ENCODE measurements around the gene PLEKHG4B. TPM values are rescaled to one million over a fixed set of nuclear protein-coding genes. Genes with fewer than 3 reads are reported as not detected.

Gene PLEKHG4B
- polyA plus RNA-seq, 1 of the 3 experiments (the other 2 are of a cell fraction) = 0.18 TPM

DNA sequence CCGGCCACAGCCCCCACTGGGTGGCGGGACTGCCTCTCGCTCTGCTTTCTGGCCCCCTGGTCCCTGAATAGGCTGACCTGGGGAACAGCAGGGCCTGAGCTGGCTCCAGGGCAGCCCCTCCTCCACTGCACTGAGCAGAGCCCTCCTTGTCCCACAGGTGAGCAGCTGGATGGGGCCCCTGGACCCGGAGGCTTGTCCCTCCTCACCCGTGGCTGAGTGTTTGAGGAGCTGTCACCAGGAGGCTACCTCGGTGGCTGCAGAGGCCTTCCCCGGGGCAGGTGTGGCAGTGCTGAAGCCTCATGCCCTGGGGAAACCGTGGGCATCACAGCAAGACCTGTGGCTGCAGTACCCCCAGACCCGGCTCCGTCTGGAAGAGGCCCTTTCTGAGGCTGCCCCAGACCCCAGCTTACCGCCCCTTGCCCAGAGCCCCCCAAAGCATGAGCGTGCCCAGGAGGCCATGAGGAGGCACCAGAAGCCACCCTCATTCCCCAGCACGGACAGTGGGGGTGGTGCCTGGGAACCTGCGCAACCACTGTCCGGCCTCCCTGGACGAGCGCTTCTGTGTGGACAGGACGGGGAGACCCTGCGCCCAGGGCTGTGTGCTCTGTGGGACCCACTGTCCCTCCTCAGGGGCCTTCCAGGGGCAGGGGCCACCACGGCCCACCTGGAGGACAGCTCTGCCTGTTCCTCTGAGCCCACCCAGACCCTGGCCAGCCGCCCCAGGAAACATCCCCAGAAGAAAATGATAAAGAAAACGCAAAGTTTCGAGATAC lies 70.8 kb downstream of the PLEKHG4B start:
- Histone ChIP-seq H3K36me3 (replicated peaks in 1 of 2; ENCODE audit: control insufficient read depth in 1 of 2, insufficient read depth in 2 of 2, low read length in 1 of 2) (no peaks in the 10 kb centered on the region), H3K79me2 (ENCODE audit: insufficient read depth) (no peaks in the 10 kb centered on the region), H3K4me3 (ENCODE audit: low read depth in 2 of 2, low read length in 1 of 2) (no peak overlapping the region), H3F3A (replicated peaks; ENCODE audit: insufficient read depth) (peaks cover 3% of the 10 kb centered on the region), H4K20me1 (ENCODE audit: insufficient read depth) (no peaks in the 10 kb centered on the region), H3K4me1 (ENCODE audit: control insufficient read depth in 1 of 2, insufficient read depth in 2 of 2, low read depth in 1 of 2, low read length in 1 of 2) (peaks cover 0 to 8% of the 10 kb centered on the region in 2 experiments; a peak in 1 of 4 replicates), H3K9me2 (no peaks in the 10 kb centered on the region), H3K27ac (ENCODE audit: low read depth in 2 of 2, low read length in 1 of 2) (no peak overlapping the region), H3K27me3 (ENCODE audit: insufficient read depth) (no peaks in the 10 kb centered on the region; the same call in 1 of the 2 replicates), H3K9ac (no peak overlapping the region), H2AFZ (ENCODE audit: low read depth) (no peak overlapping the region), H3K4me2 (no peak overlapping the region), H3K9me3 (no peaks in the 10 kb centered on the region)
- TF ChIP-seq NRF1 (IDR thresholded peaks at IDR 0.05; ENCODE audit: low read depth, low read length) (no peak), RAD21 (IDR thresholded peaks at IDR 0.05; ENCODE audit: low read length) (no peak), RXRA (IDR thresholded peaks at IDR 0.05; ENCODE audit: borderline replicate concordance, low read depth) (no peak), RCOR1 (IDR thresholded peaks at IDR 0.05; ENCODE audit: low read length) (no peak), MXI1 (IDR thresholded peaks at IDR 0.05; ENCODE audit: low read depth, low read length) (no peak), NFIC (IDR thresholded peaks at IDR 0.05; ENCODE audit: borderline replicate concordance) (no peak), MEF2A (IDR thresholded peaks at IDR 0.05; ENCODE audit: borderline replicate concordance, low read depth) (no peak), FOXJ3 (CRISPR knock-in tag; IDR thresholded peaks at IDR 0.05) (no peak), GATA2 (CRISPR knock-in tag; IDR thresholded peaks at IDR 0.05) (no peak), CHD2 (IDR thresholded peaks at IDR 0.05; ENCODE audit: low read length, partially characterized antibody) (no peak), ZBTB33 (IDR thresholded peaks at IDR 0.05; ENCODE audit: borderline replicate concordance, low read depth) (no peak), YY1 (IDR thresholded peaks at IDR 0.05; ENCODE audit: low read depth) (no peak), USF1 (IDR thresholded peaks at IDR 0.05; ENCODE audit: borderline replicate concordance, low read depth) (no peak), PBX3 (IDR thresholded peaks at IDR 0.05) (no peak)
- TF ChIP-seq, protein P1, sequence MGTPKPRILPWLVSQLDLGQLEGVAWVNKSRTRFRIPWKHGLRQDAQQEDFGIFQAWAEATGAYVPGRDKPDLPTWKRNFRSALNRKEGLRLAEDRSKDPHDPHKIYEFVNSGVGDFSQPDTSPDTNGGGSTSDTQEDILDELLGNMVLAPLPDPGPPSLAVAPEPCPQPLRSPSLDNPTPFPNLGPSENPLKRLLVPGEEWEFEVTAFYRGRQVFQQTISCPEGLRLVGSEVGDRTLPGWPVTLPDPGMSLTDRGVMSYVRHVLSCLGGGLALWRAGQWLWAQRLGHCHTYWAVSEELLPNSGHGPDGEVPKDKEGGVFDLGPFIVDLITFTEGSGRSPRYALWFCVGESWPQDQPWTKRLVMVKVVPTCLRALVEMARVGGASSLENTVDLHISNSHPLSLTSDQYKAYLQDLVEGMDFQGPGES (IDR thresholded peaks at IDR 0.05; ENCODE audit: low read depth, low read length) = no peak
- ChIA-PET POLR2A (no interaction called here), CTCF (no interaction called here)
- no peak for DNase-seq
- 63% methylated on average over 4 of the region's 23 CpGs for WGBS (ENCODE audit: low lambda C conversion rate)

Data from SK-N-SH (cell line).